Measurements from ENCODE around the gene FOSL1.

Gene FOSL1

GRCh38 chr11:65944767-65945166, 44.6 kb upstream of the FOSL1 start:
- no peak for TF ChIP-seq CTCF (conservative IDR thresholded peaks at IDR 0.05; ENCODE audit: low read length)
- H3K4me3 ChIP-seq (ENCODE audit: low read length): no peak overlapping the region
- DNase-seq (ENCODE audit: low read depth): no peak

DNA sequence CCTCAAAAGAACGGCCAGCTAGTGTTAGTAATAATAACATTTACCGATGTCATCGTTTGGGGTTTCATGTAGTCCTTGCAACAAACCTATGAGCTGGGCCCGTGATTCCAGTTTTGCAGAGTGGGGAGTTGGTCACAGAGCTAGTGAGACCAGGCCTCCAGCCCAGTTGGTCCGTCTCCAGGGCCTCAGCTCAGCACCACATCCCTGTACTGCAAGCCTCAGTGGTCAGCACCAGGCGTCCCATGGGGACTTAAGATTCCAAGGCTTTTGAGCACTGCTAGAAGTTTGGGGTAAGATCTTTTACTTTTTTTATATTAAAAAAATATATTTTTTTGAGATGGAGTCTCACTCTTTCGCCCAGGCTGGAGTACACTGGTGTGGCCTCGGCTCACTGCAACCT, 44.0 kb upstream of the FOSL1 start:
- TF ChIP-seq CTCF (conservative IDR thresholded peaks at IDR 0.05; ENCODE audit: low read length): no peak
- no peak overlapping the region for H3K4me3 ChIP-seq (ENCODE audit: low read length)
- DNase-seq (ENCODE audit: low read depth): no peak

DNA sequence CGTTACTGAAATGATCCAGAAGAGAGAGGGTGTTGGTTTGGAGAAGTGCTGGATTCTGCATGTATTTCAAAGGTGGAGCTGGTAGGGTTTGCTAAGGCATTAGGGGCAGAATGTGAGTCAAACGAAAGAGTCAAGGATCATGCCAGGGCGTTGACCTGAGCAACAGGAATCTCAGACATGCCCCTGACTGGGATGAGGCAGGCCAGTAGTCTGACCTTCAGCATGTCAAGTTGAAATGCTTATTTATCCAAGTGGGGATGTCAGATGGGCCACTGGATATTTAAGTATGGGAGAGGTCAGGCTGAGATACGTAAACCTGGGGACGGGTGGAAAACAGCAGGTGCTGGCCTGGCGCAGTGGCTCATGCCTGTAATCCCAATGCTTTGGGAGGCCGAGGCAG, 42.3 kb upstream of the FOSL1 start:
- TF ChIP-seq CTCF (conservative IDR thresholded peaks at IDR 0.05; ENCODE audit: low read length): no peak
- DNase-seq (ENCODE audit: low read depth): no peak

DNA sequence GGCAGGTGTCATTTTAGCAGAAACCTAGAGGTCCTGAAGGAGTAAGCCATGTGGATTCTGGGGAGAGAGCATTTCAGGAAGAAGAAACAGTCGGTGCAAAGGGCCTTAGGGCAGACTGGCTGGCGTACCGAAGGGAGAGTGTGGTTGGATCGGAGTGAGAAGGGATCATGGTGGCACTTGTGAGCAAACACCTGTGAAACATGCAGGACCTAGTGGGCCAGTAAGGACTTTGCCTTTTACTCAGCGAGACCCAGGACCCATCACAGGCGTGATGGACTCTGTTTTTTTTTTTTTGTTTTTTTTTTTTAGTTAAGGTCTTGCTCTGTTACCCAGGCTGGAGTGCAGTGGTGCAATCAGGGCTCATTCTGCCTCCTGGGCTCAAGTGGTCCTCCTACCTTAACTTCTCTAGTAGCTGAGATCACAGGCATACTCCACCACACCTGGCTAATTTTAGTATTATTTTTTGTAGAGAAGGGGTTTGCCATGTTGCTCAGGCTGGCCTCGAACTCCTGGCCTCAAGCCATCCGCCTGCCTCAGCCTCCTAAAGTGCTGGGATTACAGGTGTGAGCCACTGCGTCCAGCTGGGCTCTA, 41.6 kb upstream of the FOSL1 start:
- no peak for TF ChIP-seq CTCF (conservative IDR thresholded peaks at IDR 0.05; ENCODE audit: low read length)
- H3K4me3 ChIP-seq (ENCODE audit: low read length): no peak overlapping the region
- DNase-seq (ENCODE audit: low read depth): no peak

More for the DNA sequence above, 42.3 kb upstream of the FOSL1 start:
- no peak overlapping the region for H3K4me3 ChIP-seq (ENCODE audit: low read length)

- no peak for TF ChIP-seq CTCF (conservative IDR thresholded peaks at IDR 0.05; ENCODE audit: low read length)
- DNase-seq (ENCODE audit: low read depth): no peak
- no peak overlapping the region for H3K4me3 ChIP-seq (ENCODE audit: low read length)
Observed at GRCh38 chr11:65937766-65938165, 37.6 kb upstream of the FOSL1 start.

- DNase-seq (ENCODE audit: low read depth): no peak
- no peak for TF ChIP-seq CTCF (conservative IDR thresholded peaks at IDR 0.05; ENCODE audit: low read length)
- H3K4me3 ChIP-seq (ENCODE audit: low read length): no peak overlapping the region
Observed at GRCh38 chr11:65934014-65934413, 33.8 kb upstream of the FOSL1 start.

DNA sequence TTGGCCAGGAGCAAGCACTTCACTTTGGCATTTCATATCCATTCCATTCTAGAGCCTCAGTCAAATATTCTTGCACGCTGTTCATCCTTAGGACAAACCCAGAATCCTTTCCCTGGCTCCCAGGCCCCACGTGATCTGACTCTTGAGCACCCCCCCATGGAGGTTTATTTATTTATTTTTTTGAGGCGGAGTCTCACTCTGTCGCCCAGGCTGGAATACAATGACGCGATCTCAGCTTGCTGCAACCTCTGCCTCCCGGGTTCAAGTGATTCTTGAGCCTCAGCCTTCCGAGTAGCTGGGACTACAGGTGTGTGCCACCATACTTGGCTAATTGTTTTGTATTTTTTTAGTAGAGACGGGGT, 32.4 kb upstream of the FOSL1 start:
- H3K4me3 ChIP-seq (ENCODE audit: low read length): no peak overlapping the region
- peak; percentile 34 for DNase-seq (ENCODE audit: low read depth)
- no peak for TF ChIP-seq CTCF (conservative IDR thresholded peaks at IDR 0.05; ENCODE audit: low read length)

Measured in AG10803 (cell line).